Ascending aorta (tissue), 2 donors: ENCODE measurements around the gene IFNL1. TPM values are rescaled to one million over a fixed set of nuclear protein-coding genes. Genes with fewer than 3 reads are reported as not detected.
A peak's percentile ranks its signal among the peaks of the same experiment; 100 is the strongest.

Experiments
- DNase-seq, 2 donors: peaks; one replicate each; pipeline ENCODE4 v3.0.0-alpha.2; 2019; ENCODE audit warnings: low spot score in 2 of 2
- H3K27ac ChIP-seq, 2 donors: fragments of 200-600 bp; sonication (generic); one replicate each; pipeline ENCODE4 v1.5.1; 2016 to 2017; ENCODE audit warnings: mild to moderate bottlenecking in 1 of 2
- H3K27me3 ChIP-seq: fragments of 200-600 bp; sonication (generic); one replicate; pipeline ENCODE4 v1.5.1; 2017
- H3K36me3 ChIP-seq, 2 donors: fragments of 200-600 bp; sonication (generic); one replicate each; pipeline ENCODE4 v1.5.1; 2016
- H3K4me1 ChIP-seq, 2 donors: fragments of 200-600 bp; sonication (generic); one replicate each; pipeline ENCODE4 v1.5.1; 2016 to 2017; ENCODE audit warnings: mild to moderate bottlenecking in 1 of 2
- H3K4me3 ChIP-seq, 2 donors: fragments of 200-600 bp; sonication (generic); one replicate each; pipeline ENCODE4 v1.5.1; 2016 to 2017; ENCODE audit warnings: mild to moderate bottlenecking in 1 of 2
- H3K9me3 ChIP-seq, 2 donors: fragments of 200-600 bp; sonication (generic); one replicate each; pipeline ENCODE4 v1.5.1; 2016
- intact Hi-C: fragments of 100-400 bp; cut with DNase I; formaldehyde crosslinking; loops from one replicate; pipeline ENCODE4 v1.15.1; 2023
- total RNA-seq: library from RNA; depleted of rRNA; stranded (reverse); fragments of >200 nt; gene quantifications from one replicate; pipeline ENCODE4 v1.1.0, GENCODE V29; 2016
- TF ChIP-seq, protein P1 (sequence below), 3 experiments: fragments of 200-600 bp in 2 of 3; fragments of 450-650 bp in 1 of 3; sonication (generic) in 2 of 3; IDR thresholded peaks; one replicate each; pipeline ENCODE4 v1.5.1; 2016 to 2019; ENCODE audit warnings: antibody characterized with exemption in 3 of 3, mild to moderate bottlenecking in 1 of 3, moderate library complexity in 1 of 3

Gene IFNL1
- total RNA-seq, 1 donor from 2014 or later, result not detected

DNA sequence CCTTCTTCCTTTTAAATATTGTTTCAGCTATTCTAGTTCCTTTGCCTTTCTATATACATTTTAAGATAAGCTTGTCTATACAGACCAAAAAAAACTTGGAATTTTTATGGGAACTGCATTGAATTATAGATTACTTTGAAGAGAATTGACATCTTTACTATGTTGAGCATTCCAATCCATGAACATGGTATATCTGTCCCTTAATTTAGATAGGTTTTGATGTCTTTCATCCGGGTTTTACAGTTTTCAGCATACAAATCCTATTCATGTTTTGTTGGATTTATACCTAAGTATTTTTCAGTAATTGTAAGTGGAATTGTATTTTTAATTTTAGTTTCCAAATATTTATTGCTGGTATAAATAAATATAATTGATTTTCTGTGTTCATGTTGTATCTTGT, 12.2 kb upstream of the IFNL1 start:
- intact Hi-C loops, result no loop called here
- no peak overlapping the region for H3K4me3 ChIP-seq
- TF ChIP-seq, protein P1, sequence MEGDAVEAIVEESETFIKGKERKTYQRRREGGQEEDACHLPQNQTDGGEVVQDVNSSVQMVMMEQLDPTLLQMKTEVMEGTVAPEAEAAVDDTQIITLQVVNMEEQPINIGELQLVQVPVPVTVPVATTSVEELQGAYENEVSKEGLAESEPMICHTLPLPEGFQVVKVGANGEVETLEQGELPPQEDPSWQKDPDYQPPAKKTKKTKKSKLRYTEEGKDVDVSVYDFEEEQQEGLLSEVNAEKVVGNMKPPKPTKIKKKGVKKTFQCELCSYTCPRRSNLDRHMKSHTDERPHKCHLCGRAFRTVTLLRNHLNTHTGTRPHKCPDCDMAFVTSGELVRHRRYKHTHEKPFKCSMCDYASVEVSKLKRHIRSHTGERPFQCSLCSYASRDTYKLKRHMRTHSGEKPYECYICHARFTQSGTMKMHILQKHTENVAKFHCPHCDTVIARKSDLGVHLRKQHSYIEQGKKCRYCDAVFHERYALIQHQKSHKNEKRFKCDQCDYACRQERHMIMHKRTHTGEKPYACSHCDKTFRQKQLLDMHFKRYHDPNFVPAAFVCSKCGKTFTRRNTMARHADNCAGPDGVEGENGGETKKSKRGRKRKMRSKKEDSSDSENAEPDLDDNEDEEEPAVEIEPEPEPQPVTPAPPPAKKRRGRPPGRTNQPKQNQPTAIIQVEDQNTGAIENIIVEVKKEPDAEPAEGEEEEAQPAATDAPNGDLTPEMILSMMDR (IDR thresholded peaks at IDR 0.05), result no peak
- DNase-seq, result no peak
- peaks cover 0 to 6% of the 10 kb centered on the region in 2 donors for H3K9me3 ChIP-seq
- no peaks in the 10 kb centered on the region for H3K27me3 ChIP-seq
- no peaks in the 10 kb centered on the region for H3K4me1 ChIP-seq
- no peak overlapping the region for H3K27ac ChIP-seq
- H3K36me3 ChIP-seq, result no peaks in the 10 kb centered on the region

DNA sequence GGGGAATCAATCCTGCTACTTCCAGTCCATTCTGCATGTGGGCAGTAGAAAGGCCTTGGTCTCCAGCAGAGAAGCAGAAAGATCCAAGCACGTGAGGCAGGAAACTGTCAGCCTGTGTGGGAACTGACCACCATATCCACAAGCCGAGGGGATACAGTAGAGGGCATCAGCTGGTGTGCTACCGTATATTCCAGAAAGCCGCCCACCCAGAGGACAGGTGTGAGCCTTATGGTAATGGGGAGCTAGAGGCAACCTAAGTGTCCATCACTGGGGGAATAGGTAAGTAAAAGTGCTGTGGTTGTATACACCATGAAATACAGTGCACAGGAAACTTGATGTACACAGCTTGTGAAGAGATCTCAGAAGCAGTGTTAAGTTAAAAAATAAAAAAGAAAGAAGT, 2.8 kb upstream of the IFNL1 start:
- H3K27me3 ChIP-seq, result no peaks in the 10 kb centered on the region
- intact Hi-C loops, result no loop called here
- no peaks in the 10 kb centered on the region for H3K9me3 ChIP-seq
- no peak overlapping the region for H3K27ac ChIP-seq
- TF ChIP-seq, protein P1 (IDR thresholded peaks at IDR 0.05), result no peak
- H3K4me3 ChIP-seq, result no peak overlapping the region
- H3K36me3 ChIP-seq, result no peaks in the 10 kb centered on the region
- H3K4me1 ChIP-seq, result no peaks in the 10 kb centered on the region
- DNase-seq, result peak in 1 of 2 donors; percentile 24

DNA sequence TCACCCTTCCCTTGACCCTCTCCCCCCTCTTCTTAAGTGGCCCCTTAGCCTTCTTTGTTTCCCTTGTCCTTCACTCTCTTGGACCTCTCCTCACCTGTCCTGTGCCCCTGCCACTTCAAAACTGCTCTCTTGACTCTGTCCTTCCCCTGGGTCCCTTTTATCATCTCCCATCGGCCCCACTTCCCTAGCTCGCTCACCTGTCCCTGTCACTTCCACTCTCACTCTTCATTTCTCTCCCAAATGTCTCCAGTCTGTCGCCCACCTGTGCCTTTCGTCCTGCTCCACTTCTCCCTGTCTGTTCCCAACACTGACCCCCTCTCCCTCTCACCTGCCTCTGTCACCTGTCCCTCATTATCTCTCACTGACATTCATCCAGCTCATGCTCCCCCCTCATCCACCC, 699 bp downstream of the IFNL1 start:
- no peaks in the 10 kb centered on the region for H3K4me1 ChIP-seq
- H3K27ac ChIP-seq, result no peak overlapping the region
- TF ChIP-seq, protein P1 (IDR thresholded peaks at IDR 0.05), result no peak
- no peaks in the 10 kb centered on the region for H3K9me3 ChIP-seq
- intact Hi-C loops, result no loop called here
- no peaks in the 10 kb centered on the region for H3K27me3 ChIP-seq
- DNase-seq, result peak in 1 of 2 donors; percentile 39
- no peaks in the 10 kb centered on the region for H3K36me3 ChIP-seq
- H3K4me3 ChIP-seq, result no peak overlapping the region

DNA sequence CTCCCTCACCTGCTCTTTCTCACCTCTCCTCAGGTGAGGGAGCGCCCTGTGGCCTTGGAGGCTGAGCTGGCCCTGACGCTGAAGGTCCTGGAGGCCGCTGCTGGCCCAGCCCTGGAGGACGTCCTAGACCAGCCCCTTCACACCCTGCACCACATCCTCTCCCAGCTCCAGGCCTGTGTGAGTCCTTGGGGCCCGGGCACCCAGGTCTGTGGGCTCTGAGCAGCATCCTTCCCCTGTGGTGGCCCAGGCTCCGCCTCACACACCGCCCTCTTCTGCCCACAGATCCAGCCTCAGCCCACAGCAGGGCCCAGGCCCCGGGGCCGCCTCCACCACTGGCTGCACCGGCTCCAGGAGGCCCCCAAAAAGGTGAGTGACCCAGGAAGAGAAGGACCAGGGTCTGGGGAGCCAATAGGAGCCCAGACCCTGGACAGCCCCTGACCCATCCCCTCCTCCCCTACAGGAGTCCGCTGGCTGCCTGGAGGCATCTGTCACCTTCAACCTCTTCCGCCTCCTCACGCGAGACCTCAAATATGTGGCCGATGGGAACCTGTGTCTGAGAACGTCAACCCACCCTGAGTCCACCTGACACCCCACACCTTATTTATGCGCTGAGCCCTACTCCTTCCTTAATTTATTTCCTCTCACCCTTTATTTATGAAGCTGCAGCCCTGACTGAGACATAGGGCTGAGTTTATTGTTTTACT, 1.9 kb downstream of the IFNL1 start:
- H3K36me3 ChIP-seq, result no peaks in the 10 kb centered on the region
- DNase-seq, result peak in 1 of 2 donors; percentile 64
- no peaks in the 10 kb centered on the region for H3K27me3 ChIP-seq
- TF ChIP-seq, protein P1 (IDR thresholded peaks at IDR 0.05), result no peak
- no peaks in the 10 kb centered on the region for H3K9me3 ChIP-seq
- H3K27ac ChIP-seq, result no peak overlapping the region
- H3K4me1 ChIP-seq, result no peaks in the 10 kb centered on the region
- no peak overlapping the region for H3K4me3 ChIP-seq
- intact Hi-C loops, result no loop called here

DNA sequence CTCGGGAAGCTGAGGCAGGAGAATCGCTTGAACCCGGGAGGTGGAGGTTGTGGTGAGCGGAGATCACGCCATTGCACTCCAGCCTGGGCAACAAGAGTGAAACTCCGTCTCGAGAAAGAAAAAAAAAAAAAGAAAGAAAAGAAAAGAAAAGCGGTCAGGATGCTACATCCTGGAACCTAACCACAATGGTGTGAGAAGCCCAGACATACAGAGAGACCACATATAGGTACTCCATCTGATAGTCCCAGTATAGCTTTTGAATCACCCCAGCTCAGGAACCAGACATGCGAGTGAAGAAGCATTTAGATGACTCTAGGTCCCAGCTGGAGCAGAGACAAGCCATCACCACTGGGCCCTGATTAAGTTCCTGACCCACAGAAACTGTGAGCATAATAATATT, 3.2 kb downstream of the IFNL1 start:
- no peaks in the 10 kb centered on the region for H3K36me3 ChIP-seq
- TF ChIP-seq, protein P1 (IDR thresholded peaks at IDR 0.05), result no peak
- DNase-seq, result peak in 1 of 2 donors; percentile 3
- no peaks in the 10 kb centered on the region for H3K9me3 ChIP-seq
- no peaks in the 10 kb centered on the region for H3K4me1 ChIP-seq
- H3K27me3 ChIP-seq, result no peaks in the 10 kb centered on the region
- H3K4me3 ChIP-seq, result no peak overlapping the region
- intact Hi-C loops, result no loop called here
- no peak overlapping the region for H3K27ac ChIP-seq
